Activated naive CD4-positive, alpha-beta T cell treated with anti-CD3 and anti-CD28 coated beads, Interleukin-2, amount 50 U/mL, for 72 hours (primary cell): ENCODE data around the gene CLPX. TPM values are rescaled to one million over a fixed set of nuclear protein-coding genes. Genes with fewer than 3 reads are reported as not detected.
A peak's percentile ranks its signal among the peaks of the same experiment; 100 is the strongest.
"Not testable (repeated sequence)": the region's sequence is repeated elsewhere in the genome, so short reads cannot be mapped to it uniquely, and the experiment has no call there.

Experiments
- ATAC-seq, 2 donors: fragments of 150-1000 bp; cut with Tn5 transposase; 2 replicates each; pipeline ENCODE4 v1.10.0; 2021; ENCODE audit warnings: mild to moderate bottlenecking in 2 of 2, moderate library complexity in 2 of 2
- DNase-seq, 2 donors: peaks; one replicate each; pipeline ENCODE4 v3.0.0; 2021 to 2022; ENCODE audit warnings: low spot score in 2 of 2
- H3K27ac Mint-ChIP-seq, 2 donors: one replicate each; pipeline ENCODE4 v1.8.0; 2022; ENCODE audit warnings: mild to moderate bottlenecking in 2 of 2, mixed read lengths in 2 of 2
- H3K36me3 Mint-ChIP-seq, 2 donors: one replicate each; pipeline ENCODE4 v1.8.0; 2022; ENCODE audit warnings: mixed read lengths in 2 of 2
- H3K9me3 Mint-ChIP-seq, 2 donors: one replicate each; pipeline ENCODE4 v1.8.0; 2022; ENCODE audit warnings: mixed read lengths in 2 of 2
- total RNA-seq, 2 donors: library from RNA; stranded (reverse); gene quantifications; one replicate each; pipeline ENCODE4 v1.2.3, GENCODE V29; 2022

Gene CLPX
- total RNA-seq: 10 to 100 TPM; 66.6 to 84.1 TPM

GRCh38 chr15:65184868-65185717 is at the start of gene CLPX:
Gene CLPX (minus strand): TSS chr15:65185342. CDS start chr15:65185153, 189 bp downstream.
- peak within 1 kb of the TSS; percentile 93 to 99 for H3K27ac Mint-ChIP-seq
- no peaks in the 10 kb centered on the region for H3K9me3 Mint-ChIP-seq
- DNase-seq (peak; percentile 86 to 88), ATAC-seq (peak; percentile 89 to 96)
- H3K36me3 Mint-ChIP-seq: peaks cover 8 to 10% of the 10 kb centered on the region in 2 donors

- DNase-seq (no peak), ATAC-seq (no peak)
- Mint-ChIP-seq H3K27ac (no peak overlapping the region), H3K9me3 (no peaks in the 10 kb centered on the region), H3K36me3 (no peaks in the 10 kb centered on the region)
These were observed 48.6 kb upstream of the CLPX start for GRCh38 chr15:65233696-65234095.

- Mint-ChIP-seq H3K9me3 (no peaks in the 10 kb centered on the region), H3K36me3 (no peaks in the 10 kb centered on the region), H3K27ac (no peak overlapping the region)
- DNase-seq (no peak), ATAC-seq (no peak)
These were observed 47.4 kb upstream of the CLPX start for GRCh38 chr15:65232520-65232919.

GRCh38 chr15:65231306-65231705 is 46.2 kb upstream of the CLPX start:
- ATAC-seq: no peak

GRCh38 chr15:65226901-65227300 is 41.8 kb upstream of the CLPX start:
- not testable (repeated sequence) for DNase-seq, H3K36me3 Mint-ChIP-seq, ATAC-seq, H3K9me3 Mint-ChIP-seq, H3K27ac Mint-ChIP-seq

More at GRCh38 chr15:65231306-65231705, 46.2 kb upstream of the CLPX start:
- no peak for DNase-seq
- no peaks in the 10 kb centered on the region for H3K36me3 Mint-ChIP-seq
- no peaks in the 10 kb centered on the region for H3K9me3 Mint-ChIP-seq
- H3K27ac Mint-ChIP-seq: no peak overlapping the region

GRCh38 chr15:65226221-65226620 is 41.1 kb upstream of the CLPX start:
- H3K27ac Mint-ChIP-seq: no peak overlapping the region
- no peak for ATAC-seq

GRCh38 chr15:65223996-65224395 is 38.9 kb upstream of the CLPX start:
- no peak for DNase-seq
- H3K36me3 Mint-ChIP-seq: no peaks in the 10 kb centered on the region
- no peaks in the 10 kb centered on the region for H3K9me3 Mint-ChIP-seq
- no peak overlapping the region for H3K27ac Mint-ChIP-seq
- ATAC-seq: no peak

More at GRCh38 chr15:65226221-65226620, 41.1 kb upstream of the CLPX start:
- Mint-ChIP-seq H3K9me3 (no peaks in the 10 kb centered on the region), H3K36me3 (no peaks in the 10 kb centered on the region)
- DNase-seq: no peak

- H3K36me3 Mint-ChIP-seq: no peaks in the 10 kb centered on the region
- no peak overlapping the region for H3K27ac Mint-ChIP-seq
- no peak for DNase-seq
- no peaks in the 10 kb centered on the region for H3K9me3 Mint-ChIP-seq
- no peak for ATAC-seq
These were observed 37.7 kb upstream of the CLPX start for GRCh38 chr15:65222891-65223290.

- Mint-ChIP-seq H3K36me3 (no peaks in the 10 kb centered on the region), H3K9me3 (no peaks in the 10 kb centered on the region), H3K27ac (no peak overlapping the region)
- DNase-seq (no peak), ATAC-seq (no peak)
These were observed 36.6 kb upstream of the CLPX start for GRCh38 chr15:65221697-65222096.

- Mint-ChIP-seq H3K9me3 (no peaks in the 10 kb centered on the region), H3K36me3 (no peaks in the 10 kb centered on the region), H3K27ac (no peak overlapping the region)
- ATAC-seq (peak in 1 of 2 donors; percentile 51), DNase-seq (no peak)
These were observed 34.0 kb upstream of the CLPX start for GRCh38 chr15:65219137-65219536.

GRCh38 chr15:65217526-65218482 is 32.7 kb upstream of the CLPX start:
- ATAC-seq: peak in 1 of 2 donors; percentile 80
- DNase-seq: no peak
- no peaks in the 10 kb centered on the region for H3K36me3 Mint-ChIP-seq
- no peaks in the 10 kb centered on the region for H3K9me3 Mint-ChIP-seq
- H3K27ac Mint-ChIP-seq: no peak overlapping the region

GRCh38 chr15:65215496-65215895 is 30.4 kb upstream of the CLPX start:
- no peaks in the 10 kb centered on the region for H3K9me3 Mint-ChIP-seq
- DNase-seq: no peak
- no peaks in the 10 kb centered on the region for H3K36me3 Mint-ChIP-seq
- H3K27ac Mint-ChIP-seq: no peak overlapping the region
- ATAC-seq: no peak

- no peak overlapping the region for H3K27ac Mint-ChIP-seq
- no peak for ATAC-seq
- no peak for DNase-seq
- H3K36me3 Mint-ChIP-seq: no peaks in the 10 kb centered on the region
- H3K9me3 Mint-ChIP-seq: no peaks in the 10 kb centered on the region
These were observed 28.9 kb upstream of the CLPX start for GRCh38 chr15:65214010-65214409.

GRCh38 chr15:65213241-65213640 is 28.1 kb upstream of the CLPX start:
- no peaks in the 10 kb centered on the region for H3K9me3 Mint-ChIP-seq
- no peak overlapping the region for H3K27ac Mint-ChIP-seq
- no peak for ATAC-seq
- DNase-seq: no peak
- H3K36me3 Mint-ChIP-seq: no peaks in the 10 kb centered on the region

GRCh38 chr15:65212097-65212496 is 27.0 kb upstream of the CLPX start:
- Mint-ChIP-seq H3K27ac (no peak overlapping the region), H3K36me3 (no peaks in the 10 kb centered on the region), H3K9me3 (no peaks in the 10 kb centered on the region)
- peak; percentile 55 to 87 for ATAC-seq
- peak in 1 of 2 donors; percentile 53 for DNase-seq

- Mint-ChIP-seq H3K27ac (no peak overlapping the region), H3K36me3 (no peaks in the 10 kb centered on the region), H3K9me3 (no peaks in the 10 kb centered on the region)
- DNase-seq (no peak), ATAC-seq (no peak)
These were observed 26.4 kb upstream of the CLPX start for GRCh38 chr15:65211482-65211982.
